ENCODE results near the gene OGFOD2.
A peak's percentile ranks its signal among the peaks of the same experiment; 100 is the strongest.

The OGFOD2 gene

DNA sequence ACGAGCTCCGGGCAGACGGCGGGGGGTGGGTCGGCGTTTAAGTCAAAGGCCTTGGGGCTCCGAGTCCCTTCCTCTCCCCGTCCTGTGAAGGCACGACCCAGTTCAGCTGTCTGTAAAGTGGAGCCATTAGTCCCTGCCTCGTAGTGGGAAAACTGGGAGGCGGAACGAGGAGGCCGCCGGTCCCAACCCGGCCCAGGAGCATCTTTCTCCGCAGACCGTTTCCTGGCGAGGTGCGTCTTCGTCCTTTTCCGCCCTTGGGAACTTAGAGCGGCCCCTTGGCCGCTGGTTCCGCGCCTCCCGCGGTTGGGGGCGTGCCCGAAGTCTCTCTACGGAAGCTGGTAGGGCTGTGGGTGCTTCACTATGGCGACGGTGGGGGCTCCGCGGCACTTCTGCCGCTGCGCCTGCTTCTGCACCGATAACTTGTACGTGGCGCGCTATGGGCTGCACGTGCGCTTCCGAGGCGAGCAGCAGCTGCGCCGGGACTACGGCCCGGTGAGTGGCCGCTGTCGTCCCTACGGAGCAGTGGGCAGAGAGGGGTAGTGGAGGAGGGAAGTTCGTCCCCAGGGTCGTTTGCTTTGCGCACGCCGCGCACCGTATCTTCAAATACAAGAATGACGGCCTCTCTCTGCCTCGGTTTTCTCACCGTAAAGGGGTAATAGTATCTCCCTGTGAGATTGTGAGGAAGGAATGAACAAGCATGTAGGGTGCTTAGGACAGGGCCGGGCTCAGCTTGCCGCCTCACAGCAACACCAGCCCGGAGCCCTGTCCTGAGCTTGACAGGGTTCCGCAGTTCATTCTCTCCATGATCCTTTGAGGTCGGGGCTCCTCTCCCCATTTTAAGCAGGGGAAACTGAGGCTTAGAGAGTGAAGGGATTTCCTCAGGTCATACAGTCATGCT lies at the start of gene OGFOD2:
Gene OGFOD2 (plus strand): TSS at position 353 of the 898 bp plus-strand sequence. CDS start 8 bp downstream, at position 361.
- in situ Hi-C loops (cut with MboI; ENCODE audit: low sequenced_read_pairs, unreplicated experiment): no loop called here
- DNase-seq (ENCODE audit: low spot score): peak; percentile 94
- TF ChIP-seq, protein P1, sequence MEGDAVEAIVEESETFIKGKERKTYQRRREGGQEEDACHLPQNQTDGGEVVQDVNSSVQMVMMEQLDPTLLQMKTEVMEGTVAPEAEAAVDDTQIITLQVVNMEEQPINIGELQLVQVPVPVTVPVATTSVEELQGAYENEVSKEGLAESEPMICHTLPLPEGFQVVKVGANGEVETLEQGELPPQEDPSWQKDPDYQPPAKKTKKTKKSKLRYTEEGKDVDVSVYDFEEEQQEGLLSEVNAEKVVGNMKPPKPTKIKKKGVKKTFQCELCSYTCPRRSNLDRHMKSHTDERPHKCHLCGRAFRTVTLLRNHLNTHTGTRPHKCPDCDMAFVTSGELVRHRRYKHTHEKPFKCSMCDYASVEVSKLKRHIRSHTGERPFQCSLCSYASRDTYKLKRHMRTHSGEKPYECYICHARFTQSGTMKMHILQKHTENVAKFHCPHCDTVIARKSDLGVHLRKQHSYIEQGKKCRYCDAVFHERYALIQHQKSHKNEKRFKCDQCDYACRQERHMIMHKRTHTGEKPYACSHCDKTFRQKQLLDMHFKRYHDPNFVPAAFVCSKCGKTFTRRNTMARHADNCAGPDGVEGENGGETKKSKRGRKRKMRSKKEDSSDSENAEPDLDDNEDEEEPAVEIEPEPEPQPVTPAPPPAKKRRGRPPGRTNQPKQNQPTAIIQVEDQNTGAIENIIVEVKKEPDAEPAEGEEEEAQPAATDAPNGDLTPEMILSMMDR (IDR thresholded peaks at IDR 0.05; ENCODE audit: borderline replicate concordance, control extremely low read depth, extremely low read depth, insufficient read depth, missing control alignments): no peak

DNA sequence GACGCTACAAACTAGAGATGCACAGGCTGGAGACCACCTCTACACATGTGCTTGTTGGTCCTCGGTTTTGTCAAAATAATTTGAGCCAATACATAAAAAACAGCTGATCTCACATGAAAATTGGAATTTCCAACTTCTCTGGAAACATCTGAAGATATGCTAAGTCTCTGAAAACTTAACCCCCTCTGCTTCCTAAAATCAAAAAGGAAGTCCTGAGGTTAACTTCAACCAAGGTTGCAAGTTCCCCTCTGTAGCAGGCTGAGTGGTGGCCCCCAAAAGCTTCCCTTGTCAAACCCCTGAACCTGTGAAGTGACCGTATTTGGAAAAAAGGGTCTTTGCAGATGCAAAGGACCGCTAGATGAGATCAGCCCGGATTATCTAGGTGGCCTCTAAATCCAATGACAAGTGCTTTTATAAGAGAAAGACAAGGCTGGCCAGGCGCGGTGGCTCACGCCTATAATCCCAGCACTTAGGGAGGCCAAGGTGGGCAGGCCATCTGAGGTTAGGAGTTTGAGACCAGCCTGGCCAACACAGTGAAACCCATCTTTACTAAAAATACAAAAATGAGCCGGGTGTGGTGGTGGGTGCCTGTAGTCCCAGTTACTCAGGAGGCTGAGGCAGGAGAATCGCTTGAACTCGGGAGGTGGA lies 47.2 kb upstream of the OGFOD2 start:
- in situ Hi-C loops (cut with MboI; ENCODE audit: low sequenced_read_pairs, unreplicated experiment): no loop called here
- TF ChIP-seq, protein P1 (IDR thresholded peaks at IDR 0.05; ENCODE audit: borderline replicate concordance, control extremely low read depth, extremely low read depth, insufficient read depth, missing control alignments): no peak
- DNase-seq (ENCODE audit: low spot score): no peak

DNA sequence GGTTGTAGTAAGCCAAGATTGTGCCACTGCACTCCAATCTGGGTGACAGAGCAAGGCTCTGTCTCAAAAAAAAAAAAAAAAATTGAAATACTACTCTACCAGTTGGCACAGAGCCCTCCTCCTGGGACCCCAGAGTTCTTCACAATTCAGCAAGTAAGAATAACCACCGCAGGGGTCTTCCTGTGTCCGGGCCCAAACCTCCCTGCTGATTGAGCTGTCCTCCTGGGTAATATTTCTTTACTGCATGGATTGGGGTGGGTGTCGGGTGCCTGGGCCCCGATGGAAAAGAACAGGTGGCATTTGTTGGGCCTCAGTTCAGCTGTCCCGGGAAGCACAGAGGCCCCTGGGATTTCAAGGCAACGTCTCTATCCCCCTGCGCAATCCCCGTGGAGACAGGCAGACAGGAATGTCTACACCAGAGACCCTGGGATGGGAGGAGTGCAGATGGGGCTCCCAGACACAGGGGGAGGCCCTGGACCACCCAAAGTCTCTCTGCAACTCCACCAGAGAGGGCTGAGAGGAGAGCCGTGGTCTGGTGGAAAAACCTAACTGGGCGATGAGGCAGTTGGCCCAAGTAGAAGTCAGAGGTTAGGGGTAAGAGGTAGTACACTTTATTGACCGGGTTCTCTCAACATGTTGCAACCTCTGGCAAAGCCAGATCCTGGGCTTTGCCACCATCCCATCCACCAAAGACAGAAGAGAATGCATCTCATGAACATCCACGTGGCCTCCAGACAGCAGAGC lies 46.5 kb upstream of the OGFOD2 start:
- in situ Hi-C loops (cut with MboI; ENCODE audit: low sequenced_read_pairs, unreplicated experiment): no loop called here
- TF ChIP-seq, protein P1 (IDR thresholded peaks at IDR 0.05; ENCODE audit: borderline replicate concordance, control extremely low read depth, extremely low read depth, insufficient read depth, missing control alignments): no peak
- no peak for DNase-seq (ENCODE audit: low spot score)

DNA sequence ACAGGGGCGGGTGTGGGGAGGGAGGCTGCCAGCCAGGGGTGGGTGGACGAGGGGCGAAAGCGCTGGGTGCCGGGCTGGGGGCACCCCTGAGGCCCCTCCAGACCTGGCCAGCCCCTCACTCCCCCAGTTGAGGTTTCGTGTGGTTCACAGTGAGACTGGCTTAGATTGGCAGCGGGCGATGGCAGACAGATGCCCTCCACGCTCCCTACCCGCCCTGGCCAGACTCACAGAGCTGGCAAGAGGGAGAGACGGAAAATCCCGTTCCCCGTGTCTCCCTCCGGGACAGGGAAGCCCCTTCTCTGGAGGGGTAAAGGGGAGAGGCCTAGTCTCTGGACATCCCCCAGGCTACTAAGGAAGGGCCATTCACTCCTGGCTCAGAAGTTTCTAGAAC lies 45.9 kb upstream of the OGFOD2 start:
- TF ChIP-seq, protein P1 (IDR thresholded peaks at IDR 0.05; ENCODE audit: borderline replicate concordance, control extremely low read depth, extremely low read depth, insufficient read depth, missing control alignments): no peak
- in situ Hi-C loops (cut with MboI; ENCODE audit: low sequenced_read_pairs, unreplicated experiment): no loop called here
- no peak for DNase-seq (ENCODE audit: low spot score)

DNA sequence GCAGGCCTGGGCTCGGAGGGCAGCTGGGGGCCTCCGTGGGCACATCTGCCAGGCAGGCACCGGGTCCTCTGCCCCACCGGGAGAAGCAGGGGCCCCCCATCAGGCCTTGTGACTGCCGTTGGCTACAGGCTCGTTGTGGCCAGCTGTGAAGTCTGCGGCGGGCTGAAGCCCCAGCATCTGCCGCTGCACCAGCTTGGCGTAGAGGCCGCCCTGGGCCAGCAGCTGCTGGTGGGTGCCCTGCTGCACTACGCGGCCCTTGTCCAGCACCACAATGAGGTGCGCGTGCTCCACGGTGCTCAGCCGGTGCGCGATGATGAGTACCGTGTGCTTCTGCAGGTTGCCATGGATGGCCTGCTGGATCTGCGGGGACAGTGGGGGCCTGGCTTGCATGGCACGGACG lies 45.2 kb upstream of the OGFOD2 start:
- in situ Hi-C loops (cut with MboI; ENCODE audit: low sequenced_read_pairs, unreplicated experiment): no loop called here
- TF ChIP-seq, protein P1 (IDR thresholded peaks at IDR 0.05; ENCODE audit: borderline replicate concordance, control extremely low read depth, extremely low read depth, insufficient read depth, missing control alignments): no peak
- DNase-seq (ENCODE audit: low spot score): no peak

DNA sequence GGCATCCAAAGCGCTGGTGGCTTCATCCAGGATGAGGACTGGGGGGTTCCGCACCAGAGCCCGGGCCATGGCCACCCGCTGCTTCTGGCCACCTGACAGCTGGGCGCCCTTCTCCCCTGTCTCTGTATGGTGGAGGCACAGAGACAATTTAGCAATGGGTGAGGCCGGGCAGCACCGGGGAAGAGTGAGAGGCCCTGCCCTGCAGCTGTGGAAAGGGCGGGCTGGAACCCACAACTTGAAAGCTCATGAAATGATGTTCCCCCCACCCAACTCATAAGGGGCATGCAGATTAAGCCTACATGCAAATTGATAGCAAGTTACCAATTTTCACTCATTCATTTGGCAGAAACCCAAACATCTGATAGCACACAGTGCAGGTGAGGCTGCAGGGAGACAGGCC lies 42.8 kb upstream of the OGFOD2 start:
- in situ Hi-C loops (cut with MboI; ENCODE audit: low sequenced_read_pairs, unreplicated experiment): no loop called here
- no peak for DNase-seq (ENCODE audit: low spot score)
- TF ChIP-seq, protein P1 (IDR thresholded peaks at IDR 0.05; ENCODE audit: borderline replicate concordance, control extremely low read depth, extremely low read depth, insufficient read depth, missing control alignments): no peak
